NAMALWA (cell line): ENCODE data around the gene GFOD2.
A peak's percentile ranks its signal among the peaks of the same experiment; 100 is the strongest.

Experiments used
- DNase-seq: peaks from one replicate; pipeline ENCODE4 v3.0.0-alpha.2; 2015; ENCODE audit warnings: low spot score

The GFOD2 gene

GRCh38 chr16:67657751-67658518 lies 61.2 kb downstream of the GFOD2 start:
- no peak for DNase-seq

- no peak for DNase-seq
Measured at GRCh38 chr16:67657017-67657608, 62.0 kb downstream of the GFOD2 start.

- no peak for DNase-seq
Measured at GRCh38 chr16:67656344-67657016, 62.6 kb downstream of the GFOD2 start.

- DNase-seq = no peak
Measured at GRCh38 chr16:67655363-67655762, 63.8 kb downstream of the GFOD2 start.

GRCh38 chr16:67654403-67654911 lies 64.7 kb downstream of the GFOD2 start:
- no peak for DNase-seq

GRCh38 chr16:67653789-67654402 lies 65.2 kb downstream of the GFOD2 start:
- no peak for DNase-seq

GRCh38 chr16:67653128-67653788 lies 65.9 kb downstream of the GFOD2 start:
- no peak for DNase-seq

GRCh38 chr16:67652578-67653127 lies 66.5 kb downstream of the GFOD2 start:
- no peak for DNase-seq

GRCh38 chr16:67651847-67652246 lies 67.3 kb downstream of the GFOD2 start:
- DNase-seq = no peak

- DNase-seq = no peak
Measured at GRCh38 chr16:67651039-67651438, 68.1 kb downstream of the GFOD2 start.

- no peak for DNase-seq
Measured at GRCh38 chr16:67650023-67650422, 69.1 kb downstream of the GFOD2 start.

GRCh38 chr16:67649494-67649931 lies 69.6 kb downstream of the GFOD2 start:
- no peak for DNase-seq

GRCh38 chr16:67648764-67649407 lies 70.2 kb downstream of the GFOD2 start:
- DNase-seq = no peak

- DNase-seq = no peak
Measured at GRCh38 chr16:67648088-67648763, 70.9 kb downstream of the GFOD2 start.

- DNase-seq = no peak
Measured at GRCh38 chr16:67647681-67648080, 71.4 kb downstream of the GFOD2 start.

GRCh38 chr16:67647111-67647651 lies 71.9 kb downstream of the GFOD2 start:
- no peak for DNase-seq

GRCh38 chr16:67645397-67646121 lies 73.6 kb downstream of the GFOD2 start:
- peak; percentile 32 for DNase-seq

GRCh38 chr16:67644038-67644437 lies 75.1 kb downstream of the GFOD2 start:
- no peak for DNase-seq
